ENCODE data around the gene HBA2.
"Not testable (repeated sequence)": the region's sequence is repeated elsewhere in the genome, so short reads cannot be mapped to it uniquely, and the experiment has no call there.

The HBA2 gene

GRCh38 chr16:172374-172941 is at the start of gene HBA2:
Gene HBA2 (plus strand): TSS chr16:172876. CDS start chr16:172913, 37 bp downstream.
- not testable (repeated sequence) for DNase-seq

GRCh38 chr16:123558-124350 is 48.9 kb upstream of the HBA2 start:
- DNase-seq: not testable (repeated sequence)

- DNase-seq: no peak
Measured at GRCh38 chr16:125011-125410, 47.7 kb upstream of the HBA2 start.

- DNase-seq: no peak
Measured at GRCh38 chr16:129075-129474, 43.6 kb upstream of the HBA2 start.

- DNase-seq: no peak
Measured at GRCh38 chr16:130533-131173, 42.0 kb upstream of the HBA2 start.

- no peak for DNase-seq
Measured at GRCh38 chr16:132120-132519, 40.6 kb upstream of the HBA2 start.

- no peak for DNase-seq
Measured at GRCh38 chr16:133716-134115, 39.0 kb upstream of the HBA2 start.

GRCh38 chr16:138049-138417 is 34.6 kb upstream of the HBA2 start:
- DNase-seq: peak in 2 of 4 experiments; percentile 6 to 15

GRCh38 chr16:140175-140857 is 32.4 kb upstream of the HBA2 start:
- no peak for DNase-seq

GRCh38 chr16:142405-142967 is 30.2 kb upstream of the HBA2 start:
- DNase-seq: no peak

GRCh38 chr16:143047-143446 is 29.6 kb upstream of the HBA2 start:
- no peak for DNase-seq

- DNase-seq: no peak
Measured at GRCh38 chr16:143456-143855, 29.2 kb upstream of the HBA2 start.

GRCh38 chr16:144797-145252 is 27.9 kb upstream of the HBA2 start:
- DNase-seq: no peak

- no peak for DNase-seq
Measured at GRCh38 chr16:146646-147045, 26.0 kb upstream of the HBA2 start.

GRCh38 chr16:149024-149660 is 23.5 kb upstream of the HBA2 start:
- no peak for DNase-seq

GRCh38 chr16:152141-153128 is 20.2 kb upstream of the HBA2 start, which contains the start of gene HBZ:
Gene HBZ (plus strand): TSS chr16:152644. CDS start chr16:152910, 266 bp downstream.
- no peak for DNase-seq

GRCh38 chr16:153129-153521 is 19.6 kb upstream of the HBA2 start:
- DNase-seq: not testable (repeated sequence)

GRCh38 chr16:153550-154216 is 19.0 kb upstream of the HBA2 start:
- not testable (repeated sequence) for DNase-seq

- DNase-seq: no peak
Measured at GRCh38 chr16:154217-155030, 18.3 kb upstream of the HBA2 start.

- no peak for DNase-seq
Measured at GRCh38 chr16:155031-155398, 17.7 kb upstream of the HBA2 start.
